K562 (cell line): ENCODE measurements around the gene TP53I3. TPM values are rescaled to one million over a fixed set of nuclear protein-coding genes. Genes with fewer than 3 reads are reported as not detected.

Source experiments
- CBX1 ChIP-seq: sonication (generic); IDR thresholded peaks from 2 replicates; pipeline ENCODE4 v1.6.1; 2016; ENCODE audit warnings: antibody characterized with exemption, low read depth, mild to moderate bottlenecking
- CEBPB ChIP-seq: fragments of 450-650 bp; IDR thresholded peaks from 2 replicates; pipeline ENCODE4 v1.6.1; 2016; ENCODE audit warnings: missing genetic modification characterization, missing compliant biosample characterization
- CREB1 ChIP-seq, 2 experiments: sonication (generic) in 1 of 2; formaldehyde crosslinking in 1 of 2; IDR thresholded peaks; 2 replicates each; pipeline versions ENCODE4 v1.6.1 to v1.8.0; 2012 to 2022; ENCODE audit warnings: inconsistent platforms in 1 of 2, mild to moderate bottlenecking in 1 of 2, missing genetic modification reagents in 1 of 2, moderate library complexity in 1 of 2
- DACH1 ChIP-seq: fragments of 450-650 bp; IDR thresholded peaks from 2 replicates; pipeline ENCODE4 v1.6.1; 2018; ENCODE audit not compliant: partially characterized antibody
- DMBX1 ChIP-seq: fragments of 250-450 bp; sonication (Bioruptor Pico); IDR thresholded peaks from 2 replicates; pipeline ENCODE4 v1.8.0; 2022; ENCODE audit warnings: inconsistent platforms, mild to moderate bottlenecking, moderate library complexity, borderline replicate concordance
- DNMT1 ChIP-seq: fragments of 450-650 bp; IDR thresholded peaks from 2 replicates; pipeline ENCODE4 v1.6.1; 2016; ENCODE audit warnings: antibody characterized with exemption, mild to moderate bottlenecking
- HDAC8 ChIP-seq: fragments of 450-650 bp; IDR thresholded peaks from 2 replicates; pipeline ENCODE4 v1.6.1; 2016; ENCODE audit warnings: mild to moderate bottlenecking, missing genetic modification characterization, moderate library complexity, missing compliant biosample characterization
- PHF20 ChIP-seq: fragments of 450-650 bp; IDR thresholded peaks from 2 replicates; pipeline ENCODE4 v1.6.1; 2018; ENCODE audit not compliant: partially characterized antibody
- POLR2AphosphoS2 ChIP-seq: IDR thresholded peaks from 2 replicates; pipeline ENCODE4 v1.6.1; 2012; ENCODE audit warnings: low read length, improper control_type of control experiment
- PURB ChIP-seq: sonication (generic); formaldehyde crosslinking; IDR thresholded peaks from 2 replicates; pipeline ENCODE4 v1.9.0; 2021; ENCODE audit warnings: low read depth, mild to moderate bottlenecking, missing genetic modification reagents
- ZNF57 ChIP-seq: fragments of 450-650 bp; formaldehyde crosslinking; IDR thresholded peaks from 2 replicates; pipeline ENCODE4 v1.4.0; 2020; ENCODE audit warnings: mild to moderate bottlenecking, moderate library complexity
- ZNF75A ChIP-seq: fragments of 450-650 bp; formaldehyde crosslinking; IDR thresholded peaks from 2 replicates; pipeline ENCODE4 v1.4.0; 2020; ENCODE audit warnings: mild to moderate bottlenecking
- ZNF766 ChIP-seq: fragments of 200-800 bp; sonication (Bioruptor generic); conservative IDR thresholded peaks from 2 replicates; pipeline ENCODE4 v1.6.1; 2016; ENCODE audit warnings: missing genetic modification characterization, missing compliant biosample characterization
- ZZZ3 ChIP-seq: fragments of 450-650 bp; IDR thresholded peaks from 2 replicates; pipeline ENCODE4 v1.6.1; 2016; ENCODE audit warnings: antibody characterized with exemption, mild to moderate bottlenecking, moderate library complexity
- polyA plus RNA-seq, 8 experiments: library from polyadenylated mRNA; depleted of rRNA in 4 of 8; stranded (reverse) in 5 of 8; unstranded in 3 of 8; fragments of >200 nt; fragmentation: Nextera tagmentation in 2 of 8; fragmentation: Illumina TruSeq in 1 of 8; extraction: Ambion mirVana in 2 of 8; extraction: Trizol in 1 of 8; gene quantifications; 2 replicates each; pipeline versions ENCODE4 v1.2.1 to v1.2.3, GENCODE V29; 2011 to 2014; ENCODE audit warnings: inconsistent platforms in 1 of 8, missing spikeins in 1 of 8
- total RNA-seq, 7 experiments: library from RNA; depleted of rRNA in 6 of 7; stranded (reverse); fragments of >200 nt in 6 of 7; fragmentation: Illumina TruSeq in 2 of 7; extraction: Trizol in 2 of 7; gene quantifications; 2 replicates each; pipeline versions ENCODE4 v1.2.1 to v1.2.3, GENCODE V29; 2011 to 2021; ENCODE audit warnings: low replicate concordance in 1 of 7
- TF ChIP-seq, protein P1 (sequence below): fragments of 250-450 bp; sonication (Bioruptor Pico); IDR thresholded peaks from 2 replicates; pipeline ENCODE4 v1.9.0; 2021; ENCODE audit warnings: mild to moderate bottlenecking
- TF ChIP-seq, protein P2 (sequence below): sonication (generic); formaldehyde crosslinking; IDR thresholded peaks from 2 replicates; pipeline ENCODE4 v1.8.1; 2023; ENCODE audit warnings: missing genetic modification reagents, mild to moderate bottlenecking, borderline replicate concordance
- TF ChIP-seq, protein P3 (sequence below): IDR thresholded peaks from 2 replicates; pipeline ENCODE4 v1.6.1; 2011; ENCODE audit warnings: borderline replicate concordance, low read depth, mild to moderate bottlenecking, moderate library complexity, low read length; ENCODE audit not compliant: insufficient read depth, poor library complexity, severe bottlenecking
- TF ChIP-seq, protein P4 (sequence below): fragments of 450-650 bp; formaldehyde crosslinking; IDR thresholded peaks from 2 replicates; pipeline ENCODE4 v1.4.0; 2022; ENCODE audit warnings: missing genetic modification characterization

TP53I3 gene
- total and polyA plus RNA-seq, 9 of the 15 experiments (the other 6 are each of a cell fraction or from before 2014, with no cell fraction given) = 0.65 to 9.5 (median 5.6) TPM

DNA sequence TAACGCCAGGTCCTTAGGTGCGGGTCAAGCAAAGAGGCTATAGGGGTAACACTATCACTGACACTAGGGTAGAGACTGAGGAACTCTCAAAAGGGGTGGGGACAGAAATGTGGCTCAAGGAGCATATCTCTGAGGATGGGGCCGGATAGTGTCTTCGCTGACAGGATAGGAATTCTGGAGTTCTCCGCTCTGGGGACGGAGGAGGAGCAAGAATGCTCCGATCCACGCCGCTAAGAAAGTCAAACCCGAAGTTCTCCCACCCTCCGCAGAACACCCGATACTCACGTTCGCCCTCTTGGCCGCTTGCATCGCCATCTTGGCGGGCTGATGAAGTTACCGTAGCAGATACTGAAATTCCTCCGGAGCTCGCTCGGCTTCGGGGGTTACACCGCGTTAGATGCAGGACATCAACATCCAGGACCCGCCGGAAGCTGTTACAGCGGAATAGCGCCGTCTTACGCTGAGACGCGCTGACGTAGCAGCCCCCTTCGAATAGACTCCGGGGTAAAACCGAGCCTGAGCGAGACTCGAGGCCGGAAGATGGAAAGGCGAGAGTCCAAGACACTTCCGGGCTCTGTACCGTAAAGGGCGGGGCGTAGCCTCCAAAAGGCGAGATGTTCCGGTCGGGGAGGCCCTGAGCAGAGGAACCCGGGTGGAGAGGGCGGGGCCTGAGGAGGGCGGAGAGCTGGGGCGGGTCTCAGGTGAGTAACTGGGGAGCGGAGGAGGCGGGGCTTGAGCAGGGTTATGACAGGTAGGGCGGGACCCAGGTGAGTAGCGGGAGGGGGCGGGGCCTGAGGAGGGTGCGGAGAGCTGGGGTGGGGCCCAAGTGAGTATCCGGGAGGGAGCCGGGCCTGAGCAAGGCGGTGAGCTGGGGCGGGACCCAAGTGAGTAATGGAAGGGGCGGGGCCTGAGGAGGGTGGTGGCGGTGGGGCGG, 8.5 kb downstream of the TP53I3 start, which contains the start of gene SF3B6 (continued):
- peak; percentile 50; the same call in 1 of the 2 replicates for TF ChIP-seq CBX1
- no peak for TF ChIP-seq ZNF766 (CRISPR knock-in tag)
- no peak for TF ChIP-seq ZNF57 (CRISPR knock-in tag)
- peak; percentile 96 for TF ChIP-seq CREB1 (IDR thresholded peaks at IDR 0.05)
- peak; percentile 98 for TF ChIP-seq CREB1 (CRISPR knock-in tag; IDR thresholded peaks at IDR 0.05)
- no peak for TF ChIP-seq DNMT1
- TF ChIP-seq CEBPB = no peak
- TF ChIP-seq, protein P1, sequence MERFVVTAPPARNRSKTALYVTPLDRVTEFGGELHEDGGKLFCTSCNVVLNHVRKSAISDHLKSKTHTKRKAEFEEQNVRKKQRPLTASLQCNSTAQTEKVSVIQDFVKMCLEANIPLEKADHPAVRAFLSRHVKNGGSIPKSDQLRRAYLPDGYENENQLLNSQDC (CRISPR knock-in tag) = no peak
- TF ChIP-seq, protein P2, sequence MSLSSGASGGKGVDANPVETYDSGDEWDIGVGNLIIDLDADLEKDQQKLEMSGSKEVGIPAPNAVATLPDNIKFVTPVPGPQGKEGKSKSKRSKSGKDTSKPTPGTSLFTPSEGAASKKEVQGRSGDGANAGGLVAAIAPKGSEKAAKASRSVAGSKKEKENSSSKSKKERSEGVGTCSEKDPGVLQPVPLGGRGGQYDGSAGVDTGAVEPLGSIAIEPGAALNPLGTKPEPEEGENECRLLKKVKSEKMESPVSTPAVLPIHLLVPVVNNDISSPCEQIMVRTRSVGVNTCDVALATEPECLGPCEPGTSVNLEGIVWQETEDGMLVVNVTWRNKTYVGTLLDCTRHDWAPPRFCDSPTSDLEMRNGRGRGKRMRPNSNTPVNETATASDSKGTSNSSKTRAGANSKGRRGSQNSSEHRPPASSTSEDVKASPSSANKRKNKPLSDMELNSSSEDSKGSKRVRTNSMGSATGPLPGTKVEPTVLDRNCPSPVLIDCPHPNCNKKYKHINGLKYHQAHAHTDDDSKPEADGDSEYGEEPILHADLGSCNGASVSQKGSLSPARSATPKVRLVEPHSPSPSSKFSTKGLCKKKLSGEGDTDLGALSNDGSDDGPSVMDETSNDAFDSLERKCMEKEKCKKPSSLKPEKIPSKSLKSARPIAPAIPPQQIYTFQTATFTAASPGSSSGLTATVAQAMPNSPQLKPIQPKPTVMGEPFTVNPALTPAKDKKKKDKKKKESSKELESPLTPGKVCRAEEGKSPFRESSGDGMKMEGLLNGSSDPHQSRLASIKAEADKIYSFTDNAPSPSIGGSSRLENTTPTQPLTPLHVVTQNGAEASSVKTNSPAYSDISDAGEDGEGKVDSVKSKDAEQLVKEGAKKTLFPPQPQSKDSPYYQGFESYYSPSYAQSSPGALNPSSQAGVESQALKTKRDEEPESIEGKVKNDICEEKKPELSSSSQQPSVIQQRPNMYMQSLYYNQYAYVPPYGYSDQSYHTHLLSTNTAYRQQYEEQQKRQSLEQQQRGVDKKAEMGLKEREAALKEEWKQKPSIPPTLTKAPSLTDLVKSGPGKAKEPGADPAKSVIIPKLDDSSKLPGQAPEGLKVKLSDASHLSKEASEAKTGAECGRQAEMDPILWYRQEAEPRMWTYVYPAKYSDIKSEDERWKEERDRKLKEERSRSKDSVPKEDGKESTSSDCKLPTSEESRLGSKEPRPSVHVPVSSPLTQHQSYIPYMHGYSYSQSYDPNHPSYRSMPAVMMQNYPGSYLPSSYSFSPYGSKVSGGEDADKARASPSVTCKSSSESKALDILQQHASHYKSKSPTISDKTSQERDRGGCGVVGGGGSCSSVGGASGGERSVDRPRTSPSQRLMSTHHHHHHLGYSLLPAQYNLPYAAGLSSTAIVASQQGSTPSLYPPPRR (CRISPR knock-in tag) = no peak
- TF ChIP-seq DMBX1 (CRISPR knock-in tag) = no peak; the same call in 1 of the 2 replicates
- TF ChIP-seq, protein P3, sequence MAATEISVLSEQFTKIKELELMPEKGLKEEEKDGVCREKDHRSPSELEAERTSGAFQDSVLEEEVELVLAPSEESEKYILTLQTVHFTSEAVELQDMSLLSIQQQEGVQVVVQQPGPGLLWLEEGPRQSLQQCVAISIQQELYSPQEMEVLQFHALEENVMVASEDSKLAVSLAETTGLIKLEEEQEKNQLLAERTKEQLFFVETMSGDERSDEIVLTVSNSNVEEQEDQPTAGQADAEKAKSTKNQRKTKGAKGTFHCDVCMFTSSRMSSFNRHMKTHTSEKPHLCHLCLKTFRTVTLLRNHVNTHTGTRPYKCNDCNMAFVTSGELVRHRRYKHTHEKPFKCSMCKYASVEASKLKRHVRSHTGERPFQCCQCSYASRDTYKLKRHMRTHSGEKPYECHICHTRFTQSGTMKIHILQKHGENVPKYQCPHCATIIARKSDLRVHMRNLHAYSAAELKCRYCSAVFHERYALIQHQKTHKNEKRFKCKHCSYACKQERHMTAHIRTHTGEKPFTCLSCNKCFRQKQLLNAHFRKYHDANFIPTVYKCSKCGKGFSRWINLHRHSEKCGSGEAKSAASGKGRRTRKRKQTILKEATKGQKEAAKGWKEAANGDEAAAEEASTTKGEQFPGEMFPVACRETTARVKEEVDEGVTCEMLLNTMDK = no peak
- TF ChIP-seq HDAC8 (tag) = 0 out of 2 replicates have a peak, but pooled peaks have one; percentile 61
- TF ChIP-seq, protein P4, sequence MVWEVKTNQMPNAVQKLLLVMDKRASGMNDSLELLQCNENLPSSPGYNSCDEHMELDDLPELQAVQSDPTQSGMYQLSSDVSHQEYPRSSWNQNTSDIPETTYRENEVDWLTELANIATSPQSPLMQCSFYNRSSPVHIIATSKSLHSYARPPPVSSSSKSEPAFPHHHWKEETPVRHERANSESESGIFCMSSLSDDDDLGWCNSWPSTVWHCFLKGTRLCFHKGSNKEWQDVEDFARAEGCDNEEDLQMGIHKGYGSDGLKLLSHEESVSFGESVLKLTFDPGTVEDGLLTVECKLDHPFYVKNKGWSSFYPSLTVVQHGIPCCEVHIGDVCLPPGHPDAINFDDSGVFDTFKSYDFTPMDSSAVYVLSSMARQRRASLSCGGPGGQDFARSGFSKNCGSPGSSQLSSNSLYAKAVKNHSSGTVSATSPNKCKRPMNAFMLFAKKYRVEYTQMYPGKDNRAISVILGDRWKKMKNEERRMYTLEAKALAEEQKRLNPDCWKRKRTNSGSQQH = 0 out of 2 replicates have a peak, but pooled peaks have one; percentile 8
- TF ChIP-seq DACH1 = no peak
- TF ChIP-seq PHF20 = peak; percentile 97
- TF ChIP-seq POLR2AphosphoS2 = peak; percentile 70; the same call in 1 of the 2 replicates
- TF ChIP-seq PURB (CRISPR knock-in tag) = no peak
- no peak for TF ChIP-seq ZNF75A (CRISPR knock-in tag)
- peak; percentile 75; the same call in 1 of the 2 replicates for TF ChIP-seq ZZZ3
